Forelimb muscle (tissue), 1 donor: ENCODE results near the gene PFN3. TPM values are rescaled to one million over a fixed set of nuclear protein-coding genes. Genes with fewer than 3 reads are reported as not detected.
"Not testable (repeated sequence)": the region's sequence is repeated elsewhere in the genome, so short reads cannot be mapped to it uniquely, and the experiment has no call there.

Source experiments
- DNase-seq: peaks from one replicate; pipeline ENCODE4 v3.0.0-alpha.2; 2013; ENCODE audit warnings: low read depth
- polyA plus RNA-seq: library from polyadenylated mRNA; unstranded; fragments of 120-200 nt; gene quantifications from one replicate; pipeline ENCODE4 v1.2.1, GENCODE V29; 2013; ENCODE audit not compliant: insufficient read length

Gene PFN3
- polyA plus RNA-seq, 1 donor, result not detected

GRCh38 chr5:177425801-177426565 lies 25.5 kb upstream of the PFN3 start:
- DNase-seq, result peak; percentile 99

GRCh38 chr5:177425196-177425800 lies 24.8 kb upstream of the PFN3 start:
- DNase-seq, result no peak

- no peak for DNase-seq
Measured at GRCh38 chr5:177423671-177424070, 23.2 kb upstream of the PFN3 start.

GRCh38 chr5:177421062-177421798 lies 20.8 kb upstream of the PFN3 start:
- no peak for DNase-seq

- DNase-seq, result not testable (repeated sequence)
Measured at GRCh38 chr5:177420472-177420871, 20.0 kb upstream of the PFN3 start.

GRCh38 chr5:177419046-177419445 lies 18.6 kb upstream of the PFN3 start:
- no peak for DNase-seq

GRCh38 chr5:177417081-177417480 lies 16.6 kb upstream of the PFN3 start:
- DNase-seq, result not testable (repeated sequence)

GRCh38 chr5:177414481-177414880 lies 14.0 kb upstream of the PFN3 start:
- no peak for DNase-seq

- no peak for DNase-seq
Measured at GRCh38 chr5:177412603-177413233, 12.3 kb upstream of the PFN3 start.

- DNase-seq, result no peak
Measured at GRCh38 chr5:177410575-177410974, 10.1 kb upstream of the PFN3 start.

GRCh38 chr5:177409043-177409801 lies 8.8 kb upstream of the PFN3 start, which contains the start of gene F12:
Gene F12 (minus strand): TSS chr5:177409564. CDS start chr5:177409527, 37 bp downstream.
- no peak for DNase-seq

- DNase-seq, result no peak
Measured at GRCh38 chr5:177405805-177406204, 5.3 kb upstream of the PFN3 start.

GRCh38 chr5:177405312-177405711 lies 4.9 kb upstream of the PFN3 start:
- no peak for DNase-seq

GRCh38 chr5:177404641-177405179 lies 4.2 kb upstream of the PFN3 start:
- no peak for DNase-seq

- DNase-seq, result no peak
Measured at GRCh38 chr5:177403792-177404640, 3.6 kb upstream of the PFN3 start.

GRCh38 chr5:177403102-177403791 lies 2.8 kb upstream of the PFN3 start:
- no peak for DNase-seq

- no peak for DNase-seq
Measured at GRCh38 chr5:177402271-177403043, 2.0 kb upstream of the PFN3 start.

- no peak for DNase-seq
Measured at GRCh38 chr5:177397875-177398390, 2.5 kb downstream of the PFN3 start.
